HG03103 (cell line): ENCODE data around the gene CELA2B.
"Not testable (repeated sequence)": the region's sequence is repeated elsewhere in the genome, so short reads cannot be mapped to it uniquely, and the experiment has no call there.

Experiments used
- ATAC-seq: cut with Tn5 transposase; IDR thresholded peaks from one replicate; pipeline ENCODE4 v1.9.1; 2021; ENCODE audit warnings: low read depth; ENCODE audit not compliant: unreplicated experiment

CELA2B gene

DNA sequence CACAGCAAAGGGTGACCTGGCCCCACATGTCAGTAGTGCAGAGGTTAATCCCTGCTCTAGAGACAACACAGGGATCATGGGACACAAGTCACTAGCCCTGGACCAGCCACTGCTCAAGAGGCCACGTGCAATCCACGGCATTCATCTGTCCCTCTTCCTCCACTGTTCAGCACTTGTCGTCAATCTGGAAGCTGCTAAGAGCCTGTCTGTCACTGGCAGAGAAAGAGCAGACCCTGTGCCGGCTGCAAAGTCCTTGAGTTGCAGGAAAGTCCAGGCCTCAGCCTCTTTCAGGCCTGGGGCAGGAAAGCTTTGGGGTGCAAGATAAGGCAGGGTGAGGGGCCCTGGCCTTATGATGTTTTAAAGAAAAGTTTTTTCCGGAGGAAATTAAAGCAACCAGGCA, 16.7 kb downstream of the CELA2B start:
- no peak for ATAC-seq

DNA sequence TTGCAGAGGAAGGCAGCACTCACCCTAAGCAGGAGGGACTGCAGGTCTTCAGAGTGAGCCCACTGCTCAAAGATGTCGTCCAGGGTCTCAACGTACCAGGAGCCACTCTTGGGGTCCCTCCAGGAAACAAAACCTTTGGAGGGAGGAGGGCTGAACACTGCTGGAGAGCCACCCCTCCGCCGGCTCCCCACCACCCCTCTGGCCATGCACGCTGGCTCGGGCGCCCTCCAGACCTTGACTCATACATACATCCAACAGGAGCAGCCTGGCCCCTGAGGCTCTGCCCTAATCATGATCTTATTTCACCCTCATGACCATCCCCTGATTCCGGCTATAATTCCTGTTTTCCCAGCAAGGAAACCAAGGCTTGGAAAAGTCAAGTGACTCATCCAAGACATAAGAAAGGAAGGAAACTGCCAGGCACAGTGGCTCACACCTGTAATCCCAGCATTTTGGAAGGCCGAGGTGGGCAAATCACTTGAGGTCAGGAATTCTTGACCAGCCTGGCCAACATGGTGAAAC, 18.0 kb downstream of the CELA2B start:
- no peak for ATAC-seq

DNA sequence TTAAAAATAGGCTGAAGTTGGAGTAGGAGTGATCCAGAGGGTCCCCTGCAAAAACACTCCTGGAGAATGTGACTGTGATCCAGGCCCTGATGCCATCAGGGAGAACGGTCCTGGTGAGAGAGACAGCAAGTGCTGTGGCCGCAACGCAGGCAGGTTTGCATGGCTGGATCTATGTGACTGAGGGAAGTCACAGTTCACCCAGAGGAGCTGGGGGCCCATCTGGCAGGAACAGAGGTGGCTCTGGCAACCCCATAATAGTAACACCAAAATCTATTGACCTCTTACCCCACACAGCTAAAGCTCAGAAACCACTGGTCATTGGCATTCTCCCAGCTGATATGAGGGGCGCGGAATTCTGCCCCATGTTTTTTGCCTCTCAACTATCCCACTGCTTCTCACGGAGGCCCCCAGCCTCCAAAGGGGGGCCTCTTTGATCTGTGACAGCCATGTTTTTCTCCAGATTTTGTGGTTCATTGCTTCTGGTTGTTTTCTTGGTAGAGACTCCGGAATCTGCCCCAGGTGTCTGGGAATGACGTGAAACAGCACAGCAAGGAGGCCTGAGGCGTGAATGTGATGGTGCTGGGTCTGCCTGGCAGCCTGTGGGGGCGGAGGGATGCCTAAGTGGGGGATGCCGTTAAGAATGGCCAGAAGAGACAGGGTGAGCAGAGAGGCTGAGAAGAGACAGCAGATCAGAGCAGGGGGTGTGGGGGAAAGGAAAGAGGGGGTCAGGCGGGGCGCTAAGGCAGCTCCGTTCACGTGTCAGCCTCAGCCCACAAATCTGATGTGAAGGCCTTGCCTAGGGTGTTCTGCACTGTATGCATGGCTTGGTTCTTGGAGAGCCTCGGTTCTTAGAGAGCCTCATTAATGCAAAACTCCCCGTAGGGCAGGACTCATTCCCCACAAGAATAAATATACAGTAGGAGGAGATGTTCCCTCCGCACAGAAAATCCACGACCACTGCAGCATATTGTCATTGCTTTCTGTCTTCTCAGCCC, 24.6 kb downstream of the CELA2B start:
- no peak for ATAC-seq

DNA sequence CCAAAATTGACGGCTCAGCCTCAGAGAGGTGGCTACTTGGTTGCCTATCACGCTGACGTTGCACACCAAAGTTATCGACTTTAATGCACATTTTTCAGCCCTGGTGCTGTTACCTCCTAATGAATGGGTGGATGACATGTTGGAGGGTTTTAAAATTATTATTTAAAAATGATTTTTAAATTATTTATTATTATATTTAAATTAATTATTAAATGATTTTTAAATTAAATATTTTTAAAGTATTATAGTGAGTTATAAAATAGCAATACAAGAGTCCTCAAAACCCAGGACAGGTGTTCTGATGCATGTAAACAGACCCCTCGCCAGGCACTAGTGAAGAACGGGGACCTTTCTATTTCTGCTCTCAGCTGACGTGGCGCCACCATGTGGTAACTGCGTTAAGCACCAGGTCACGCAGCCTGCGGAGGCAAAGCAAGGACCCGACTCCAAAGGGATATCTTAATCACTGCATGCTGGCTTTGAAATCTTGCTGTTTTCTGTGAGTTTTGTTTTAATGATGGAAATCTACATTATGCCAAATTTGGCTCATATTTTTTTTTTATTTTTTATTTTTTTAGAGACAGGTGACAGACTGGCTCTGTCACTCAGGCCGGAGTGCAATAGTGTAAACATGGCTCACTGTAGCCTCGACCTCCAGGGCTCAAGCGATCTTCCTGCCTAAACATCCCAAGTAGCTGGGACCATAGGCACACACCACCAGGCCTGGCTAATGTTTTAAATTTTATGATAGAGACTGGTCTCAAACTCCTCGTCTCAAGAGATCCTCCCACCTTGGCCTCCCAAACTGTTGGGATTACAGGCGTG, 25.5 kb downstream of the CELA2B start:
- no peak for ATAC-seq

DNA sequence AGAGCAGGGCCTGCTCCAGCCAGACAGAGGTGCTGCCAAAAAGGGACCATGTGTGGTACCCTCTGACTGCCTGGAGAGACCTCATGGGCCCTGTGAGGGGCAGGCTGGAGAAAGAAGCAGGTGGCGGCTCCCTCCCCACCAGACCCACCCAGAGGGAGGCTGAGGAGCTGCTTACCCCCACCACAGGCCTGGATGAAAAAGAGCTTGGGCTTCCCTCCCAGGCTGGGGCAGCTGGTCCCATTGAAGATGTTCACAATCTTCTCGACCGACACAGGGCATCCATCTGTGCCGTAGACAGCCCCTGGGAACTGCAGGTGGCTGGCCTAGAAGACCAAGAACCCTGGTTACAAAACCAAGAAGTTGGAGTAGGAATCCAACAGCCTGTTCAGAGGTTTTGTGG, 28.5 kb downstream of the CELA2B start:
- no peak for ATAC-seq

DNA sequence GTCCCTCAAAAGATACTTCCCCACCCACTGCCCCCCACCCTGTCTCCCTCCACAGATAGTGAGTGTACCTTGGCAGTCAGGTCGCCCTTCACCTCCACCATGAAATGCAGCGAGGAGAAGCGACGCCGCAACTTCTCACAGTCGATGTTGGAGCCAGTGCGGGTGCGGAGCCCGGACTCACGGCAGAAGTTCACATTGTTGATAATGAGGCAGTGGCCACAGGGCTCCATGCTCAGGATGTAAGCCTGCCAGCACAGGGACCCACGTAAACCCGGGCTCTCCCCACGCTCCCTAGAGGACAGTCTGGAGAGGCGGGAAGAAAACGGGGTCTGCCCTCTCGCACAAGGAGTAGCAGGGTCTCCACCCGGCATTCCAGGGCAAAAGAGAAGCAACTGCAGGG, 30.9 kb downstream of the CELA2B start:
- ATAC-seq, result no peak

DNA sequence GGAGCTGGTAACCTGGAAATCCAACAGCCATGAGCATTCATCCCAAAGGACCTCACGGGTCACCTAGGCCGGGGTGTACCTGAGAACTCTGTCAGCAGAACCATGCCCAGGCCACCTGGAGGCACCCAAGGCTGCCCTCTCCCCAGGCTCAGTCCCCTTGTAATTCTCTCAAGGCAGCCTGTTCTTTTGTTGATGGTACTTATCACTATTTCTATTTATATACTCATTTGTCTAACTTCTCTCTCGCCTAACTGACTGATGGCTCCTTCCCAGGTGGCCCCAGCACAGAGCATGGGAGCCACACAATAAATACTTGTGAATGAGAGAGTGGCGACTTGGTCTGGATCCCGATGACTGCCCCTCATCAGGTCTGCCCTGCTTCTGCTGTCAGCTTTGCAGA, 31.4 kb downstream of the CELA2B start:
- no peak for ATAC-seq

DNA sequence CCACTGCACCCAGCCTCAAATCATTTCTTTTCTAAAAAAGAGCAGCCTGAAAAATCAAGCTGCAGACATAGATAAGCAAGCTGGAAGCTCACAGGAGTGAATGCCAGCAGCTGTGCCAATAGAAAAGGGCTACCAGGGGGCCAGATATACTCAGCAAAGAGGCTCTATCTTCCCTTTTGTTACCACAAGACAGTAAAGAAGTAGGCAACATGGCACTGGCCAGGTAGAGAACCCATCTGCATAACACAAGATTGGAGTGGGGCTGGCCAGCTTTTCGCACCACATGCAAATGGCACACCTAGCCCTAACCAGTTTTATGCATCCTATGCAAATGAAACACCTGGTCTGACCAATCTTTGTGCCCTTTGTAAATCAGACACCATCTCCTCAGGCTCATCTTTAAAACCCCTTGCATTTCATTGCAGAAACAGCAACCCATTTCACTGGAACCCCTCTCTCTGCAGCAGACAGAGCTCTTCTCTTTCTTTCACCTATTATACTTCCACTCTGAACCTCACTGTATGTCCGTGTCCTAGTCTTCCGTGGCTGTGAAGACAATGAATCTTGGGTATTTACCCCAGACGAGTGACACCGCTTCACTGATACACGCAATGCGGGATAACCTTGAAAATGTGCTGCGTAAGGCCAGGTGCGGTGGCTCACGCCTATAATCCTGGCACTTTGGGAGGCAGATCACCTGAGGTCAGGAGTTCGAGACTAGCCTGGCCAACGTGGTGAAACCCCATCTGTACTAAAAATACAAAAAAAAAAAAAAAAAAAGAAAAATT, 33.0 kb downstream of the CELA2B start:
- ATAC-seq, result no peak

DNA sequence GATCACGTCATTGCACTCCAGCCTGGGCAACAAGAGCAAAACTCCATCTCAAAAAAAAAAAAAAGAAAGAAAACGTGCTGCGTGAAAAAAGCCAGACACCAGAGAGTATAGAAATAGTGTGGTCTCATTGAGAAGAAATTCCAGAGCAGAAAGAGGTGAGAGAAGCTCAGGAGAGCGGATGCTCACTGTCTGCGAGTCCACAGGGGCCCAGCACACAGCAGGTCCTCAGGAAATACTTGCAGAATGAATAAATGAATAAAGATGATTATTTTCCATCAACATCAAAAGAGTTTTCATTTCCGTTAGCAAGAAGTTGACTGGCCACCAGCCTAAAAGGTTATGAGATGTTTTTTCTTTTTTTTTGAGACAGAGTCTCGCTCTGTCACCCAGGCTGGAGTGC, 33.7 kb downstream of the CELA2B start:
- ATAC-seq, result no peak

DNA sequence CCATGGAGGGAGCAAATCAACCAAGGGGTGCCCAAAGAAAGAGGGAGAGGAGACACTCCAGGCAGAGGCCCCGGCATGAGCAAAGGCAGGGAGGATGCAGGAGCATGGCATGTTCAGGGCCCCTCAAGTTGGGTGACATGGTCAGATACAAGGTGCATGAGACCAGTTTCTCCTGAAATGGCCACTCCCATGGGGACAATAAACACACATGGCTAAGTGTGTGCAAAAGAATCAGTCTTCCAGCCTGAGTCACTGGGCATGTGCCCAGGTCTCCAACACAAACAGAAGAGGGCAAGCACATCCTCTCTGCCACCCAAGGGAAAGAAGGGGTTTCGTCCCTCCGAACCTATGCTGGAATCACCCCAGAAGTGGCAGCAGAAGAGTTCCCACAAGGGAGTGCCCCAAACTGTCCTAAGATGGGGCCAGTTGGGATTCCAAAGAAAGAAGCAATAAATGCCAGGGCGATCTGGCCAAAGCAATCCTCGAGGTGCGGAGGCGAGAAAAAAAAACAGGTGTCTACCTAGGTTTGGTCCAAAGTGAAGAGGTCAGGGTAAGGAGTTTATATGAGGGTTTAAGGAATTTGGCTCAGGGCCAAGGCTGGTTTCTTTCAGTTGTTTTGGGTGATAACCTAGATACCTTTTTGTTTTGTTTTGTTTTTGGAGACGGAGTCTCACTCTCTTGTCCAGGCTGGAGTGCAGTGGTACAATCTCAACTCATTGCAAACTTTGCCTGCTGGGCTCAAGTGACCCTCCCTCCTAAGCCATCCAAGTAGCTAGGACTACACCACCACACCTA, 34.9 kb downstream of the CELA2B start:
- ATAC-seq, result no peak

DNA sequence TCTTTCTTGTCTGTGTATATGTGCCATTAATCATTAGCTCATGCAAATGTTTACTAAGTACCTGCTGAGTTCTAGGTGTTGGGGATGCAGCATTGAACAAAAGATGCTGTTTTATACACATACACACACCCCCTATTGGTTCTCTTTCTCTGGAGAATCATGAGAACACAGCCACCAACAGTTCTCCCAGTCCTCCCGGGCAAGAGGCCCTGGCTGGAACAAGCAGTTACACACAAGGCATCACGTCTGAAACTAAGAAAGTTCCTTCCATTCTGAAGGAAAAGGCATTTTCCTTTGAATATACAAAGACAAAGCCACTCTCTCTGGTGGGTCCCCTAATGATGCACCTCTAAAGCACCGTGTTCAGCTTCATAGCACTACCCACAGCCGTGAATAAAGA, 37.3 kb downstream of the CELA2B start:
- no peak for ATAC-seq

DNA sequence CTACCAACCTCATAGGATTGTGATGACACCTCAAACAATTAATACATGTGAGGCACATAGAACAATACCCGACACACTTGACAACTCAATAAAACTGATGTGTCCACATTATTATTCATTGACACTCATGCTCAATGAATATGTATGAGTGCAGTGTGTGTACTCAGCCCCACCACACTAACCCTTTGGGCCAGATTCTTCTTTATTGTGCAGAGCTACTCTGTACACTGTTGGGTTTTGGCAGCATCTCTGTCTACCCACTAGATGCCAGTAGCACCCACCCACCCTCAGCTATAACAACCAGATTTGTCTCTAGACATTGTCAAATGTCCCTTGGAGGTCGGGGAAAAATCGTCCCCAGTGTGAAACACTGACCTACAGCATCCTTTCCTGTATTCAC, 38.0 kb downstream of the CELA2B start:
- ATAC-seq, result no peak

DNA sequence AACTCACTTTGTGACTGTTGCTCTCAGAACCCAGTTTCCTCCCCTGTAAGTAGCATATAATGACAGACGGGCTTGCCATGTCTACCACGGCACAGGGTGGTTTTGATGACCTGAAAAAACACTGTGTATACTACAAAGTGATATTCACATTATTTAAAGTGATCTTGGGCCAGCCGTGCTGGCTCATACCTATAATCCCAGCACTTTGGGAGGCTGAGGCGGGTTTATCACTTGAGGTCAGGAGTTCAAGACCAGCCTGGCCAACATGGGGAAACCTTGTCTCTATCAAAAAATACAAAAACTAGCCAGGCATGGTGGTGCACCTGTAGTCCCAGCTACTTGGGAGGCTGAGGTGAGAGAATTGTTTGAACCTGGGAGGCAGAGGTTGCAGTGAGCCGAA, 38.7 kb downstream of the CELA2B start:
- not testable (repeated sequence) for ATAC-seq

DNA sequence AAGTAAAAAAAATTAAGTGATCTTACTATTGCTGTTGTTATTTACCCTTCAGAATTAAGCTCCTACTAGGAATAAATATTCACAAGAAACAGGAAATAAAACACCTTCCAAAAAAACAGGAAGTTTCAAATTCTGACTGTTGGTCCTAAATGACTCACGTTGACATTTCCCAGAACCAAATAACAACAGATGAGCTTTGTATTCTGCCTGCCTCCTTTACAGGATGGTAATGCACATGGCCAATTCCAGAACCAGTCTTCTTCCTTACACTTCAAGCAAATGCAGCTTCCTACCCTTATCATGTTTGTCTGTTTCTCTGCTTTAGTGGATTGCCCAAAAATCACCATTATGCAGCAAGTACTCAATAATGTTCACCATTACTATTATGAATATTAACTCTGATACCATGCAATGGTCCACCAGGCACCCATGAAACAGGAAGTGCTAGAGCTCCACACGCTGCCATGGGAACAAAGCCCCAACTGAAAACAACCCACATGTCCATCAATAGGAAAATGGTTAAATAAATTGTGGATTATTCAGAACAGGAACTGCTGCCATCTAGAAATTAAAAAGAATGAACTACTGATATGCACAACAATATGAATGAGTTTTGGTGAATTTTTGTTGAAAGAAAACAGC, 39.2 kb downstream of the CELA2B start:
- no peak for ATAC-seq

DNA sequence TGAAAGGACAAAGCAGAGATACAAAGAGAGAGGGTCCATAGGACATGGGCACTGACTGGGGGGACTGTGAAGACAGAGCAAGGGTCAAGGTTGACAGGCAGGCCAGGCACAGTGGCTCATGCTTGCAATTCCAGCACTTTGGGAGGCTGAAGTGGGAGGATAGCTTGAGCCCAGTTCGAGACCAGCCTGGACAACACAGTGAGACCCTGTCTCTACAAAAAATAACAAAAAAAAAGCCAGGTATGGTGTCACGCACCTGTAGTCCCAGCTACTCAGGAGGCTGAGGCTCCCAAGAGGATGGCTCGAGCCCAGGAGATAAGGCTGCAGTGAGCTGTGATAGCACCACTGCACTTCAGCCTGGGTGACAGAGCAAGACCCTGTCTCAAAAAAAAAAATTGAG, 43.7 kb downstream of the CELA2B start:
- no peak for ATAC-seq

DNA sequence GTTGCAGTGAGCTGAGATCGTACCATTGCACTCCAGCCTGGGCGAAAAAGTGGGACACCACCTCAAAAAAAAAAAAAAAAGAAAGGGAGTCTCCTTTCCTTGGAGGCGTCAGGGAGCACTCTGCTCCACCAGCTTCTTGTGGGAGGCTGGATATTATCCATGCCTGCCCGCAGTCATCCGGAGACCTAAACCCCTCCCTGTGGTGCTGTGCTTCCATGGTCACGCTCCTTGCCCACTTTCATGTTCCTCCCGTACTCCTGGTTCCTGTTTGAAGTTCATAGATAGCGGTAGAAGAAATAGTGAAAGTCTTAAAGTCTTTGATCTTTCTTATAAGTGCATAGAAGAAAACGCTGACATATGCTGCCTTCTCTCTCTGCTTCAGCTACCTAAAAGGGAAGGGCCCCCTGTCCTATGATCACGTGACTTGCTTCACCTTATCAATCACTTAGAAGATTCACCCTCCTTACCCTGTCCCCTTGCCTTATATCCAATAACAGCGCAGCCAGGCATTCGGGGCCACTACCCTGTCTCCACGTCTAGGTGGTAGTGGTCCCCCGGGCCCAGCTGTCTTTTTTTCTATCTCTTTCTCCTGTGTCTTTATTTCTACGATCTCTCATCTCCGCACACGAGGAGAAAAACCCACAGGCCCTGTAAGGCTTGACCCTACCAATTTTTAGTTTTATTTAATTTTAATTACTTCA, 45.5 kb downstream of the CELA2B start:
- ATAC-seq, result not testable (repeated sequence)

DNA sequence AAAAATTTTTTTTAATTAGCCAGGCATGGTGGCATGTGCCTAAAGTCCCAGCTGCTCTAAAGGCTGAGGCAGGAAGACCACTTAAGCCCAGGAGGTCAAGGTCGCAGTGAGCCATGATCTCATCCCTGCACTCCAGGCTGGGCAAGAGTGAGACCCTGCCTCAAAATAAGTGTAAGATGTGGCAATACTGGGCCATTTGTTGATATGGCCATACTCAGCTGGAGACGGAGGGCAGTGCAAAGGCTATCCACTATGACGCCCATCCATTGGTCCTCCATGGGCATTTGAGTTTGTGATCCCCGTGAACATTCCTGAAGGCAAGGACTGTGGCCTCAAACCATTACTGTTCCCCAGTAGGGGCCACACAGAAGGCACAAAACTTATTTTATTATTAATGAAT, 46.6 kb downstream of the CELA2B start:
- no peak for ATAC-seq

DNA sequence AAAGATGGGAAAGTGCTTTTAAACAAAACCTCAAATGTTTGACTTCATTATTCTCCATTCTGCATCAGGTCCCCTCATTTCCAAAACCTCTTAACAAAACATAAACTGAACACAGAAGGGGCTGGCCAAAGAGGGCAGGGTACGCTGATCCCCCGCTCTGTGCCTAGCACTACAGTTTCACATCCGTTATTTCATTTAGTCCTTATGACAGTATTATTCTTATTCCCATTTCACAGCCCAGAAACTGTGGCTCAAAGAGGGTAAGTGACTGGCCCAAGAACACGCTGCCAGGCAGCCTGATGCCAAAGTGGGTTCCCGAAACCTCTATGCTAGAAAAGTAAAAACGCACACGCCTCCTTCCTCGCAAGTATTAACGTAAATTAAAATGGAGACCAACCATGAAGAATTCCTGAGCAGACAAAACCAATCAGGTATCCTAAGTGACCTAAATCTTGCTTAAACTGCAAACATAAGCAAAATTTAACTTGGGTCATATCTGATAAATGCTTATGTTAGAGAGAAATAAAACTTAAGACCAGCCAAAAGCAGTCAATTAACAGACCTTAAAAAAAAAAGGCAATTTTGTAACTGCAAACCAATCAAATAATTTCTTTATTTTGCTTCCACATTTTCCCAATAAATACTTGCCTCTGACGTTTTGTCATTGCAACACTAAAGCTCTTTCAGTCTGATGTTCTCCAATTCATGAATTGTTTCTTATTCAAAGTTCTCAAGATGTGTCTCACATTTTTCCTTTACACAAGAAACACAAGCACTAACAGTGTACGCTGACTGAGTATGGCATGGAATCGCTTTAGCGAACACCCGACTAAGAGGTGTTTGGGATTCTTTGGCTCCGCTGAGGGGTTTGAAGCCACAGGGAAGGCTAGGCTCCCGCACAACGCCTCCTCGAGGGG, 47.5 kb downstream of the CELA2B start:
- no peak for ATAC-seq
